GM10266 (cell line): ENCODE results near the gene PTBP2.
A peak's percentile ranks its signal among the peaks of the same experiment; 100 is the strongest.

Experiments
- DNase-seq: peaks from one replicate; pipeline ENCODE4 v3.0.0; 2012; ENCODE audit errors: extremely low spot score
- CTCF ChIP-seq: IDR thresholded peaks from 2 replicates; pipeline ENCODE4 v1.5.1; 2012; ENCODE audit warnings: mild to moderate bottlenecking, low read depth; ENCODE audit not compliant: control insufficient read depth, insufficient read depth; ENCODE audit errors: missing control alignments

Gene PTBP2

DNA sequence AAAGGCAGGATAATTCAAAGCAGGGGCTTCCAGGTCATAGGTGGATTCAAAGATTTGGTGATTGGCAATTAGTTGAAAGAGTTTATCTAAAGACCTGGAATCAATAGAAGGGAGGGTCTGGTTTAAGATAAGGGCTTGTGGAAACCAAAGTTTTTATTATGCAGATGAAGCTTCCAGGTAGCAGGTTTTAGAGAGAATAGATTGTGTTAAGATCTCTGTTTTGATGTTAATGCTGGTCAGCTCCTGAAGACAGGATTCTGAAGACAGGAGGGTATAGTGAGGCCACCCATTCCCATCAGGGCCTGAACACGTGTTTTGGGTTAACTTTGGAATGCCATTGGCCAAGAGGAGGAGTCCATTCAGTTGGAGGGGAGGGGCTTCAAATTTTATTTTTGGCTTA, 6.1 kb upstream of the PTBP2 start:
- DNase-seq: no peak
- no peak for TF ChIP-seq CTCF

DNA sequence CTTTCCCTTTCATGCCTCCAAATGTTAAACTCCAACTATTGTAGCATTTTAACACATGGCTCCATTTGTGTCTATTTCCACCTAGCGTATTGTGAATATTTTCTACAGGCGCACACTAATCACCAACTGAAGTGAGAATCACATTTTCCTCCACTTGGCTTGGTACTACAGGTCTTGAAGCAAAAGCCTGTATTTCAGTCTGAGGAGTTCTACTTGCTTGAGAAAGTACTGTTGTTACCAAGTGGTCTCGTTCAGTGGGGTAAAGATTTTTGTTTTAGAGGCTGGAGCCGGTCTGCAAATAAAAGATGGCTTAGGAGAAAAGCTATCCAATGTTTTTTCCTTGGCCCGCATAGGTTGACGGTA, 550 bp upstream of the PTBP2 start:
- no peak for DNase-seq
- TF ChIP-seq CTCF: no peak

GRCh38 chr1:96722161-96722922, 758 bp downstream of the PTBP2 start:
- peak; percentile 63 for DNase-seq

DNA sequence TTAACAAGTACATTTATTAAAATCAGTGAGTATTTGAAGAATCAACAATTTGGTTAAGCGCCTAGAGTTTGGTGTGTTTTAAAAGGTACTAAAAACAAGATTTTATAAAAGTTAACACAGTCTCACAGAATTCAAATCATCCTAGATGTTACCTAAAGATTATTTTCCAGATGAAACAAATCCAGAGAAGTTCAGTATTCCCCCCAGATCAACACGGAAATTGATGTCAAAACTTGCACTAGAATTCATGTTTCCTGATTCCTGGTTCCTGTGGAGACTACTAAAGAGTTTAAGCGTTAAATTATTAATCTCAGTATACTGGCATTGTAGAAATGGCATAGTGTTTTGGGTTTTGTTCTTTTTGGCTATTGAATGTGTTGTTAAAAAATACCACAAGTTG, 1.4 kb downstream of the PTBP2 start:
- no peak for TF ChIP-seq CTCF
- no peak for DNase-seq

More at GRCh38 chr1:96722161-96722922, 758 bp downstream of the PTBP2 start:
- no peak for TF ChIP-seq CTCF

DNA sequence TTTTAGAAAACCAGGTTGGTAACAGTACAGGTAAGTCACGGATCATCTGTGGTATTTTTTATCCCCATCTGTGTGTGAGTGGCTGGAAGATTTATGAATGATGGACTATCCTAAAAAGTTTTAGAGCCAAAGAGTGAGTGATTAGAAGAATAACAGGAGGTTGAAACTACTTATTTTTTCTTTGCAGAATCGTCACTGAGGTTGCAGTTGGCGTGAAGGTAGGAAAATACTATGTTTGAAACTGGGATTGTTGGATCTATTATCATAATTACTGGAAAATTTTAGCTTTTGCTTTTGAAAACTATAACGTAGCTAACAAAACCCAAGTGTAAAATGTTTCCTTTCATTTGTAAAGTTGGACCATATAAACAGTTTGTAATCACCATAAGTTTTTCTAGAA, 1.8 kb downstream of the PTBP2 start:
- no peak for DNase-seq
- no peak for TF ChIP-seq CTCF

DNA sequence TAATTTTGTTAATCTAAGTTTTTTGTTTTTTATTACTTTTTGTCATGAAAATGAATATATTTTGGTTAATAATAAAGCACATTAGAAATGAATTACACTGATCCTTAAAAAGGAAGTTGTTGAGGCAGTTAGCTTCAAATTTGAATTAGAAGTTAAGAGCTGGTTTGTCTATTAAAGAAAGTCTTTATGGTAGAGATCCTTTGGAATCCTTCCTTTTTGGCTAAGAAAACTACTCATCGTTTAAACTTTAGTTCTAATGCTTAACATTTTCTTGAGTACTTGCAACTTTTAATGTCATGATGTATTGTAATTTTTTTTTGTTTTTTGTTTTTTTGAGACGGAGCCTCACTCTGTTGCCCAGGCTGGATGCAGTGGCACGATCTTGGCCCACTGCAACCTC, 2.4 kb downstream of the PTBP2 start:
- DNase-seq: no peak
- no peak for TF ChIP-seq CTCF

- no peak for TF ChIP-seq CTCF
- DNase-seq: no peak
Observed at GRCh38 chr1:96727860-96728259, 6.3 kb downstream of the PTBP2 start.
